Hepatocyte (in vitro differentiated cells): ENCODE measurements around the gene ARMC2. TPM values are rescaled to one million over a fixed set of nuclear protein-coding genes. Genes with fewer than 3 reads are reported as not detected.
"Not testable (repeated sequence)": the region's sequence is repeated elsewhere in the genome, so short reads cannot be mapped to it uniquely, and the experiment has no call there.

Experiments
- DNase-seq: peaks from one replicate; pipeline ENCODE4 v3.0.0-alpha.2; 2016; ENCODE audit warnings: low spot score
- H2AFZ ChIP-seq: fragments of 200-600 bp; sonication (generic); 2 replicates; pipeline ENCODE4 v1.6.0; 2016; ENCODE audit warnings: antibody characterized with exemption, mild to moderate bottlenecking
- H3K27ac ChIP-seq: fragments of 200-600 bp; sonication (generic); 2 replicates; pipeline ENCODE4 v1.5.1; 2016; ENCODE audit warnings: mild to moderate bottlenecking
- H3K27me3 ChIP-seq: fragments of 200-600 bp; sonication (generic); 2 replicates; pipeline ENCODE4 v1.6.1; 2016
- H3K36me3 ChIP-seq: fragments of 200-600 bp; sonication (generic); replicated peaks from 2 replicates; pipeline ENCODE4 v1.5.1; 2016; ENCODE audit warnings: low read depth; ENCODE audit not compliant: insufficient read depth
- H3K4me1 ChIP-seq: fragments of 200-600 bp; sonication (generic); 2 replicates; pipeline ENCODE4 v1.5.1; 2016; ENCODE audit warnings: mild to moderate bottlenecking, moderate library complexity; ENCODE audit not compliant: insufficient read depth
- H3K4me2 ChIP-seq: fragments of 200-600 bp; sonication (generic); 2 replicates; pipeline ENCODE4 v1.6.0; 2016
- H3K4me3 ChIP-seq: fragments of 200-600 bp; sonication (generic); 2 replicates; pipeline ENCODE4 v1.5.1; 2016; ENCODE audit warnings: mild to moderate bottlenecking
- H3K79me2 ChIP-seq: fragments of 200-600 bp; sonication (generic); 2 replicates; pipeline ENCODE4 v1.6.0; 2017; ENCODE audit warnings: mild to moderate bottlenecking
- H3K9me2 ChIP-seq: fragments of 200-600 bp; sonication (generic); replicated peaks from 2 replicates; pipeline ENCODE4 v1.6.0; 2017; ENCODE audit warnings: mild to moderate bottlenecking; ENCODE audit not compliant: insufficient read depth
- H3K9me3 ChIP-seq: fragments of 200-600 bp; sonication (generic); 2 replicates; pipeline ENCODE4 v1.5.1; 2016; ENCODE audit warnings: low read depth, mild to moderate bottlenecking
- H4K20me1 ChIP-seq: fragments of 200-600 bp; sonication (generic); 2 replicates; pipeline ENCODE4 v1.6.0; 2016; ENCODE audit warnings: mild to moderate bottlenecking; ENCODE audit not compliant: insufficient read depth, poor library complexity, severe bottlenecking
- EZH2 ChIP-seq: fragments of 200-600 bp; sonication (generic); IDR thresholded peaks from 2 replicates; pipeline ENCODE4 v1.6.1; 2016; ENCODE audit warnings: antibody characterized with exemption, mild to moderate bottlenecking, borderline replicate concordance
- EZH2phosphoT487 ChIP-seq: fragments of 200-600 bp; sonication (generic); IDR thresholded peaks from one replicate; pipeline ENCODE4 v1.6.1; 2018; ENCODE audit warnings: antibody characterized with exemption, mild to moderate bottlenecking, low read depth, moderate library complexity; ENCODE audit not compliant: unreplicated experiment, severe bottlenecking
- WGBS: methylation state at CpG from one replicate; pipeline ENCODE4 v1.1.6; 2016; ENCODE audit warnings: low lambda C conversion rate; ENCODE audit errors: missing lambda C conversion rate; 5-methylcytosine and 5-hydroxymethylcytosine counted together
- polyA plus RNA-seq: library from polyadenylated mRNA; unstranded; fragments of >200 nt; fragmentation: Nextera tagmentation; extraction: Ambion mirVana; gene quantifications from 2 replicates; pipeline ENCODE4 v1.2.1, GENCODE V29; 2016
- total RNA-seq: library from RNA; depleted of rRNA; stranded (reverse); fragments of >200 nt; gene quantifications from 2 replicates; pipeline ENCODE4 v1.2.3, GENCODE V29; 2014
- TF ChIP-seq, protein P1 (sequence below): fragments of 200-600 bp; sonication (generic); IDR thresholded peaks from 2 replicates; pipeline ENCODE4 v1.5.1; 2016; ENCODE audit warnings: antibody characterized with exemption, mild to moderate bottlenecking; ENCODE audit not compliant: poor library complexity

ARMC2 gene
- total and polyA plus RNA-seq, 2 experiments from 2014 or later = 2.8 to 4.8 TPM

DNA sequence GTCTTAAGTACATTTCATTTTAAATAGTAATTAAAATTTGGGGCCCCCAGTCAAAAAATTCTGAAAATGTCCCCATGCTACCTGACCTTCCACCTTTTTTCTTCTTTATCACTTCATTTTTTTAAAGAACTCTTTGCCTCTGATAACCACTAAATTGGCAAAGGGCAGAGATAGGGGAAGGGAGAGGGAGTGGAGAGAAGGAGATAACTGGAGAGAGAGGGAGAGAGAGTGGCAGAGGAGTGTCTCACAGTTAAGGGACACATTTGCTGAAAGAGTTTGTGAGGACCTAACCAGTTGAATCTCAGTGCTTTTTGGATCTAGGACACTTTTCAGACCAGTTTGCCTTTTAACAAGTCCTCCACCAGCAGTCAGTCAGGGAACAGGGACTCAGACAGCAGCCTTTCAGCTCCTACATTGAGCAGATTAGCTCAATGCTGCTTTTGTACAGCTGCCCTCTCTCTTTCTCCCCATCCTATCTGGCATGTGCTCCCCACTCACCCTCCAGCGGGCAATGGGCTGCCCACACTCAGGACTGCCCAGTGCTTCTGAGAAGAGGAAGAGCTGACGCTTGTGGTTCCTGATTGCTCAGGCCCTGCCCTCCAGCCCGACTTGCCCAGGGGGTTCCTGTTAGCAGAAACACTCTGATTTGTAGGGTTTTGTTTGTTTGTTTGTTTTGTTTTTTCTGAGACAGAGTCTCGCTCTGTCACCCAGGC lies 14.4 kb downstream of the ARMC2 start:
- H3K4me2 ChIP-seq = no peak overlapping the region
- 93% methylated on average over 4 of the region's 4 CpGs for WGBS
- no peak overlapping the region for H3K27ac ChIP-seq

DNA sequence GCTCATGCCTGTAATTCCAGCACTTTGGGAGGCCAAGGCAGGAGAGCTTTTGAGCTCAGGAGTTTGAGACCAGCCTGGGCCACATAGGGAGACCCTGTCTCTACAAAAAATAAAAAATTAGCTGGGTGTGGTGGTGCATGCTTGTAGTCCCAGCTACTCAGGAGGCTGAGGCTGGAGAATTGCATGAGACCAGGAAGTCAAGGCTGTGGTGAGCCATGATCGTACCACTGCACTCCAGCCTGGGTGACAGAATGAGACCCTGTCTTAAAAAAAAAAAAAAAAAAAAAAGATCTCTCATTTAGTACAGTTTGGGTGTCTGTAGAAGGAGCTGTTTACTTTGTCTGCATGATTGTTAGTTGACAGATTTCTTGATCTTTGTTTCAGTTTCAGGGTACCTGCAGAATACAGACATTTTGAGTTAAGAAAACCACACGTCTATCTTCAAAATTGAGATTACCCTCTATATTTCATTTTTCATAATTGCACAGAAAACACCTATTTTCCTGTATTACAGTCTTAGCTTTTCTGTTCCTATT lies 17.6 kb downstream of the ARMC2 start:
- H4K20me1 ChIP-seq, H3K27me3 ChIP-seq, H3K4me3 ChIP-seq, H3K4me2 ChIP-seq, H3K79me2 ChIP-seq, H3K4me1 ChIP-seq, DNase-seq, H2AFZ ChIP-seq, H3K36me3 ChIP-seq, H3K27ac ChIP-seq, H3K9me2 ChIP-seq, H3K9me3 ChIP-seq: not testable (repeated sequence)
- WGBS = 99% methylated on average over 2 of the region's 2 CpGs

More for the DNA sequence above, 14.4 kb downstream of the ARMC2 start:
- H3K9me3 ChIP-seq = peaks cover 4% of the 10 kb centered on the region
- H3K79me2 ChIP-seq = no peaks in the 10 kb centered on the region
- H3K4me1 ChIP-seq = no peaks in the 10 kb centered on the region
- no peak overlapping the region for H2AFZ ChIP-seq
- H3K4me3 ChIP-seq = no peak overlapping the region
- no peaks in the 10 kb centered on the region for H3K9me2 ChIP-seq
- no peaks in the 10 kb centered on the region for H3K27me3 ChIP-seq
- TF ChIP-seq EZH2 = no peak
- TF ChIP-seq EZH2phosphoT487 = no peak
- TF ChIP-seq, protein P1, sequence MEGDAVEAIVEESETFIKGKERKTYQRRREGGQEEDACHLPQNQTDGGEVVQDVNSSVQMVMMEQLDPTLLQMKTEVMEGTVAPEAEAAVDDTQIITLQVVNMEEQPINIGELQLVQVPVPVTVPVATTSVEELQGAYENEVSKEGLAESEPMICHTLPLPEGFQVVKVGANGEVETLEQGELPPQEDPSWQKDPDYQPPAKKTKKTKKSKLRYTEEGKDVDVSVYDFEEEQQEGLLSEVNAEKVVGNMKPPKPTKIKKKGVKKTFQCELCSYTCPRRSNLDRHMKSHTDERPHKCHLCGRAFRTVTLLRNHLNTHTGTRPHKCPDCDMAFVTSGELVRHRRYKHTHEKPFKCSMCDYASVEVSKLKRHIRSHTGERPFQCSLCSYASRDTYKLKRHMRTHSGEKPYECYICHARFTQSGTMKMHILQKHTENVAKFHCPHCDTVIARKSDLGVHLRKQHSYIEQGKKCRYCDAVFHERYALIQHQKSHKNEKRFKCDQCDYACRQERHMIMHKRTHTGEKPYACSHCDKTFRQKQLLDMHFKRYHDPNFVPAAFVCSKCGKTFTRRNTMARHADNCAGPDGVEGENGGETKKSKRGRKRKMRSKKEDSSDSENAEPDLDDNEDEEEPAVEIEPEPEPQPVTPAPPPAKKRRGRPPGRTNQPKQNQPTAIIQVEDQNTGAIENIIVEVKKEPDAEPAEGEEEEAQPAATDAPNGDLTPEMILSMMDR = no peak
- H4K20me1 ChIP-seq = no peaks in the 10 kb centered on the region
- no peak for DNase-seq
- no peaks in the 10 kb centered on the region for H3K36me3 ChIP-seq

DNA sequence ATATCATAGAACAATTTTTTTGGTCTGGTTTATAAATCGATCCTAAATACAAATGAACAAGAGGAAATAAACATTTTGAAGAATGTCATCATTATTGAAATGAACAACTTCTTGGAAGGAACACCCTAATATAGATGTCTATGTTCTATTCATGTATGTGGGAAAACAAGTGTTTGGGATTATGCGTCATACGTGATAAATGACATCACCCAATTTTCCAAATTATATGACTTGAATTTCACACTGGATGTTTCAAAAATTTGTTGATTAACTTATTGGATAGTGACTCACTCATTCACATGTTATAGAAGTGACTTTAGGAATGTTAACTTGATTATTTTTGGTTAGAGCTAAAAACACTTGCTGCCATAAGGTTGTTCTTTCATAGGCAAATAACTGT lies 18.6 kb downstream of the ARMC2 start:
- Histone ChIP-seq H3K4me2 (no peak overlapping the region), H3K27ac (no peak overlapping the region), H3K9me3 (no peaks in the 10 kb centered on the region), H3K36me3 (no peaks in the 10 kb centered on the region), H3K9me2 (no peaks in the 10 kb centered on the region), H2AFZ (no peak overlapping the region), H3K4me1 (no peaks in the 10 kb centered on the region), H3K79me2 (no peaks in the 10 kb centered on the region), H4K20me1 (no peaks in the 10 kb centered on the region), H3K4me3 (no peak overlapping the region), H3K27me3 (no peaks in the 10 kb centered on the region)
- WGBS = 97% methylated on average over 3 of the region's 3 CpGs
- TF ChIP-seq EZH2phosphoT487 = no peak
- TF ChIP-seq, protein P1 = no peak
- no peak for TF ChIP-seq EZH2
- DNase-seq = no peak

DNA sequence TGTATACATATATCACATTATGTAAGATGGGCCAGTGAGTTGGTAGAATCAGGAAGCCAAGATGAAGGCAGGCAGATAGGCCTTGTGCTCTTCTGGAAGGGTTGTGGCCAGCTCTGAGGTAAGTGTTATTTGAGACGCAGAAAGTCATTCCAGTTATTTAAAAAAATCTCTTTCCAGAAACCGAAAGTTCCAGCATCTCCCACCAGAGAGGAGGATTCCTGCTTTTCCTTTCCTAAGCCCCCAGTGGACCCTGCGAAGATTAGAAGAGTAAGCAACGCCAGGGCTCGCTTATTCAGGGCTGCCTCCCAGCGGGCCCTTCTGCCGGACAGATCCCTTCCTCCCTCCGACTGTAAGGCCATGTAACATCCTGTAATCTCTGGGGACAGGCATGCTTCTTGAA lies 20.4 kb downstream of the ARMC2 start:
- Histone ChIP-seq H3K9me3 (no peaks in the 10 kb centered on the region), H3K4me1 (no peaks in the 10 kb centered on the region), H2AFZ (no peak overlapping the region), H3K27ac (no peak overlapping the region), H3K4me2 (no peak overlapping the region), H3K9me2 (no peaks in the 10 kb centered on the region), H3K4me3 (no peak overlapping the region), H3K79me2 (no peaks in the 10 kb centered on the region), H3K27me3 (no peaks in the 10 kb centered on the region), H3K36me3 (no peaks in the 10 kb centered on the region), H4K20me1 (no peaks in the 10 kb centered on the region)
- TF ChIP-seq, protein P1 = no peak
- TF ChIP-seq EZH2 = no peak
- no peak for TF ChIP-seq EZH2phosphoT487
- 90% methylated on average over 8 of the region's 8 CpGs for WGBS
- no peak for DNase-seq
